Transverse colon (tissue), 4 donors: Measurements from ENCODE around the gene FHL5. TPM values are rescaled to one million over a fixed set of nuclear protein-coding genes. Genes with fewer than 3 reads are reported as not detected.

ENCODE experiments used
- DNase-seq: peaks from one replicate; pipeline ENCODE4 v3.0.0-alpha.2; 2019
- H3K27ac ChIP-seq, 4 donors: fragments of 200-600 bp; sonication (generic); 2 replicates each; pipeline ENCODE4 v1.5.1; 2016 to 2018; ENCODE audit warnings: inconsistent platforms in 4 of 4
- H3K27me3 ChIP-seq: fragments of 200-600 bp; sonication (generic); 2 replicates; pipeline ENCODE4 v1.5.1; 2017; ENCODE audit warnings: inconsistent platforms
- H3K36me3 ChIP-seq, 4 donors: fragments of 200-600 bp; sonication (generic); 2 replicates each; pipeline ENCODE4 v1.5.1; 2017 to 2019; ENCODE audit warnings: inconsistent platforms in 4 of 4
- H3K4me1 ChIP-seq, 4 donors: fragments of 200-600 bp; sonication (generic); 2 replicates each; pipeline ENCODE4 v1.5.1; 2017 to 2020; ENCODE audit warnings: inconsistent platforms in 4 of 4
- H3K4me3 ChIP-seq, 4 donors: fragments of 200-600 bp; sonication (generic); 1 replicate in 1 of 4; 2 replicates in 3 of 4; pipeline versions ENCODE4 v1.5.1 to v1.6.1; 2017 to 2019; ENCODE audit warnings: inconsistent platforms in 4 of 4
- H3K9me3 ChIP-seq, 2 donors: fragments of 200-600 bp; sonication (generic); 2 replicates each; pipeline ENCODE4 v1.5.1; 2017 to 2019; ENCODE audit warnings: inconsistent platforms in 2 of 2
- EP300 ChIP-seq: sonication (generic); formaldehyde crosslinking; IDR thresholded peaks from one replicate; pipeline ENCODE4 v1.6.1; 2017; ENCODE audit warnings: antibody characterized with exemption, low read depth
- POLR2A ChIP-seq: fragments of 450-650 bp; IDR thresholded peaks from one replicate; pipeline ENCODE4 v1.6.1; 2016; ENCODE audit warnings: antibody characterized with exemption, mild to moderate bottlenecking, moderate library complexity
- POLR2AphosphoS5 ChIP-seq, 3 donors: sonication (generic); formaldehyde crosslinking; IDR thresholded peaks; one replicate each; pipeline ENCODE4 v1.6.1; 2016; ENCODE audit warnings: antibody characterized with exemption in 3 of 3
- WGBS, 2 donors: methylation state at CpG; one replicate each; pipeline ENCODE4 v1.1.5; 2018; ENCODE audit warnings: low coverage in 1 of 2; 5-methylcytosine and 5-hydroxymethylcytosine counted together
- in situ Hi-C, 4 donors: fragments of 200-750 bp; cut with MboI; loops; one replicate each; pipeline versions ENCODE4 v1.15.0 to v1.15.1; 2017; ENCODE audit warnings: low sequenced_read_pairs in 3 of 4, low pct_ligation_motif_present in 1 of 4, low pct_unique_long_range_greater_than_20kb in 1 of 4
- intact Hi-C: fragments of 100-400 bp; cut with DNase I; formaldehyde crosslinking; loops from one replicate; pipeline ENCODE4 v1.15.1; 2023; ENCODE audit warnings: low total_unique reads
- total RNA-seq, 4 donors: library from RNA; depleted of rRNA; stranded (reverse); fragments of >200 nt; gene quantifications; one replicate each; pipeline ENCODE4 v1.1.0, GENCODE V29; 2016
- TF ChIP-seq, protein P1 (sequence below), 5 experiments: fragments of 200-600 bp in 3 of 5; fragments of 450-650 bp in 2 of 5; sonication (generic) in 3 of 5; IDR thresholded peaks; 1 replicate in 2 of 5; 2 replicates in 3 of 5; pipeline ENCODE4 v1.5.1; 2016 to 2017; ENCODE audit warnings: antibody characterized with exemption in 5 of 5, inconsistent platforms in 3 of 5, mild to moderate bottlenecking in 2 of 5, moderate library complexity in 1 of 5

The FHL5 gene
- total RNA-seq, 4 donors from 2014 or later = 2.9 to 9.2 (median 4.6) TPM; not detected in 1

DNA sequence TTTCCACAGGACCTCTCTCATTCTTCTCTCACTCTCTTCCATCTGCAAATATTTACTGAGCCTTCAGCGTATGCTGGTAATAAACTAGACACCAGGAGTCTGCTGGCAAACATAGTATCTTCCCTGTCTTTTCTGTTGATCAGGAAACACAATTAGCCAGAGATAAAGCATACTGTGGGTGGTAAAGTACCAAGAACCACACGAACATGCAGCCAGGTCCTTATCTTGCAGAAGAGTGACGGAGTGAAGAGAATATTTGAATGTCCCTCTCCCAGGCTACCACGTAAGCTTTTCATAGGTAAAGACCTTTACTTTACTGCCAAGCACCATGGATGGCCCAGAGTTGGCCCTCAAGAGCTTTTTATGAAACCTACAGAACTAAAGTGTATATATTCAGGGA lies 13.3 kb downstream of the FHL5 start:
- H3K27me3 ChIP-seq = no peaks in the 10 kb centered on the region
- TF ChIP-seq POLR2A = no peak
- no peak for TF ChIP-seq EP300
- TF ChIP-seq, protein P1, sequence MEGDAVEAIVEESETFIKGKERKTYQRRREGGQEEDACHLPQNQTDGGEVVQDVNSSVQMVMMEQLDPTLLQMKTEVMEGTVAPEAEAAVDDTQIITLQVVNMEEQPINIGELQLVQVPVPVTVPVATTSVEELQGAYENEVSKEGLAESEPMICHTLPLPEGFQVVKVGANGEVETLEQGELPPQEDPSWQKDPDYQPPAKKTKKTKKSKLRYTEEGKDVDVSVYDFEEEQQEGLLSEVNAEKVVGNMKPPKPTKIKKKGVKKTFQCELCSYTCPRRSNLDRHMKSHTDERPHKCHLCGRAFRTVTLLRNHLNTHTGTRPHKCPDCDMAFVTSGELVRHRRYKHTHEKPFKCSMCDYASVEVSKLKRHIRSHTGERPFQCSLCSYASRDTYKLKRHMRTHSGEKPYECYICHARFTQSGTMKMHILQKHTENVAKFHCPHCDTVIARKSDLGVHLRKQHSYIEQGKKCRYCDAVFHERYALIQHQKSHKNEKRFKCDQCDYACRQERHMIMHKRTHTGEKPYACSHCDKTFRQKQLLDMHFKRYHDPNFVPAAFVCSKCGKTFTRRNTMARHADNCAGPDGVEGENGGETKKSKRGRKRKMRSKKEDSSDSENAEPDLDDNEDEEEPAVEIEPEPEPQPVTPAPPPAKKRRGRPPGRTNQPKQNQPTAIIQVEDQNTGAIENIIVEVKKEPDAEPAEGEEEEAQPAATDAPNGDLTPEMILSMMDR (IDR thresholded peaks at IDR 0.05) = no peak
- TF ChIP-seq POLR2AphosphoS5 (IDR thresholded peaks at IDR 0.05) = no peak
- DNase-seq = no peak
- H3K4me3 ChIP-seq = no peak overlapping the region
- 42 to 48% methylated on average over 3 to 4 of the region's 4 CpGs for WGBS, 2 donors
- no peaks in the 10 kb centered on the region for H3K36me3 ChIP-seq
- no peaks in the 10 kb centered on the region for H3K4me1 ChIP-seq
- in situ Hi-C loops = no loop called here
- intact Hi-C loops = no loop called here
- H3K9me3 ChIP-seq = no peaks in the 10 kb centered on the region
- H3K27ac ChIP-seq = no peak overlapping the region

DNA sequence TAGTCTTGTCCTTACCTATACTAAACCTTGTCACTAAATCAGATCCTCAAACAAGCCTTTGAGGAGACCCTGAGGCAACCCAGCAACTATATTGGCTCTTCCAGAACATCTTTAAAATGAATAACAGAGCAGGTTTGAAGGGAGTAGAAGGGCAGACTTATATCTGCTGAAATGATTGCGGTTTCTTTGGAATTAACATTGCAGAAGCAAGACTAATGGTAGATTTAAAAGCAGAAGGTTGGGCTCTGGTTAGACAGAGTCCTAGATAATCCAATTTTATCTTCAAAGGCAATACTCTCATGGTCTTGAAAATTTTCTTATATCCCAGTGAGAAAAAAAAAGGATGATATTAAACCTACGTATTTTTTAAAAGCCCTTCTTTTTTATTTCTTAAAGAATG lies 19.1 kb downstream of the FHL5 start:
- Histone ChIP-seq H3K36me3 (no peaks in the 10 kb centered on the region), H3K4me1 (no peaks in the 10 kb centered on the region), H3K27ac (no peak overlapping the region), H3K9me3 (no peaks in the 10 kb centered on the region), H3K27me3 (peaks cover 5% of the 10 kb centered on the region), H3K4me3 (no peak overlapping the region)
- TF ChIP-seq POLR2AphosphoS5 (IDR thresholded peaks at IDR 0.05) = no peak
- no peak for TF ChIP-seq POLR2A
- TF ChIP-seq, protein P1 (IDR thresholded peaks at IDR 0.05) = no peak
- TF ChIP-seq EP300 = no peak
- intact Hi-C loops = no loop called here
- in situ Hi-C loops = no loop called here
- WGBS, 2 donors = 86 to 87% methylated on average over 2 of the region's 2 CpGs
- DNase-seq = no peak

DNA sequence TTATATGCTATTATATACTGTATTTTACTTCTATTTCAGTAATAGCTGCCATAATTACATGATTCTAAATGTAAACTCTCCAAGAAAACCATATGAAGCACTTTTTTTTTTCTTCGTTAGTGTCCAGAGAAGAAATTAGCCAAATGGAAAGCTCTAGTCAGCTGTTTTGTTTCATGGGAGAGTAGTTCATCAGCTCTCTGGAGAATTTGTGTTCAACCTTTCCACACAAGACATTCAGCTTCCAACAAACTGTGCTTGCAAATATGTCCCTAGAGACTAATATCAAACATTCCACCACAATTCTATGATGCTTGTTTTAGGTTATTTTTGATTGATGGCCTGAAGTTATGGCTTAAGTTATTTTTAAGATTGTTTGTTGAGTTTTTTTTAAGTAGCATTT lies 19.5 kb downstream of the FHL5 start:
- Histone ChIP-seq H3K27me3 (peaks cover 5% of the 10 kb centered on the region), H3K36me3 (no peaks in the 10 kb centered on the region), H3K4me1 (no peaks in the 10 kb centered on the region), H3K27ac (no peak overlapping the region), H3K9me3 (no peaks in the 10 kb centered on the region), H3K4me3 (no peak overlapping the region)
- intact Hi-C loops = no loop called here
- in situ Hi-C loops = no loop called here
- TF ChIP-seq, protein P1 (IDR thresholded peaks at IDR 0.05) = no peak
- TF ChIP-seq EP300 (no peak), POLR2AphosphoS5 (IDR thresholded peaks at IDR 0.05) (no peak)
- DNase-seq = no peak
- WGBS, 2 donors = 82 to 86% methylated on average over 1 of the region's 1 CpG

DNA sequence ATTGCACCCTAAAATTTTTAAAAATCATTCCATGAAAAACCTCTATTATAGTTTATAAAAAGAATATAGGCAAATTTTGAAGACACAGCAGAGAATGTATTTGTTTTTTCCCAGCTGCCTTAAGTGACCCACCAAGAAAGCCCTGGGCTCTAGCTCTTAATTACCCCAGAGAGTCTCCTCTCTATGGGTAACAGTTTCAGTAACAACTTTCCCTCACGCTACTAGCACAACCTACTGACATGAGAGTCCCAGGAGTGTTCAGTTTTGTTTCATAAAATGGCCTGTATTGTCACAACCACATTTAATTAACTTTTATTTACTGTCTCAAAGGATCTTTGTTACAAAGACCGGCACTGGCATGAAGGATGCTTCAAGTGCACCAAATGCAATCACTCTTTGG lies 41.5 kb downstream of the FHL5 start:
- DNase-seq = no peak
- no peaks in the 10 kb centered on the region for H3K27me3 ChIP-seq
- WGBS, 2 donors = 60 to 81% methylated on average over 2 of the region's 2 CpGs
- intact Hi-C loops (no loop called here), in situ Hi-C loops (no loop called here)
- H3K4me1 ChIP-seq = no peaks in the 10 kb centered on the region
- no peaks in the 10 kb centered on the region for H3K9me3 ChIP-seq
- no peaks in the 10 kb centered on the region for H3K36me3 ChIP-seq
- no peak overlapping the region for H3K27ac ChIP-seq
- no peak overlapping the region for H3K4me3 ChIP-seq
- TF ChIP-seq EP300 (no peak), POLR2AphosphoS5 (IDR thresholded peaks at IDR 0.05) (no peak), POLR2A (no peak)
- TF ChIP-seq, protein P1 (IDR thresholded peaks at IDR 0.05) = no peak
